Measurements from ENCODE around the gene DEFB129. TPM values are rescaled to one million over a fixed set of nuclear protein-coding genes. Genes with fewer than 3 reads are reported as not detected.

Gene DEFB129
- total and polyA plus RNA-seq, 10 of the 15 experiments (the other 5 are each of a cell fraction or from before 2014, with no cell fraction given) = not detected

DNA sequence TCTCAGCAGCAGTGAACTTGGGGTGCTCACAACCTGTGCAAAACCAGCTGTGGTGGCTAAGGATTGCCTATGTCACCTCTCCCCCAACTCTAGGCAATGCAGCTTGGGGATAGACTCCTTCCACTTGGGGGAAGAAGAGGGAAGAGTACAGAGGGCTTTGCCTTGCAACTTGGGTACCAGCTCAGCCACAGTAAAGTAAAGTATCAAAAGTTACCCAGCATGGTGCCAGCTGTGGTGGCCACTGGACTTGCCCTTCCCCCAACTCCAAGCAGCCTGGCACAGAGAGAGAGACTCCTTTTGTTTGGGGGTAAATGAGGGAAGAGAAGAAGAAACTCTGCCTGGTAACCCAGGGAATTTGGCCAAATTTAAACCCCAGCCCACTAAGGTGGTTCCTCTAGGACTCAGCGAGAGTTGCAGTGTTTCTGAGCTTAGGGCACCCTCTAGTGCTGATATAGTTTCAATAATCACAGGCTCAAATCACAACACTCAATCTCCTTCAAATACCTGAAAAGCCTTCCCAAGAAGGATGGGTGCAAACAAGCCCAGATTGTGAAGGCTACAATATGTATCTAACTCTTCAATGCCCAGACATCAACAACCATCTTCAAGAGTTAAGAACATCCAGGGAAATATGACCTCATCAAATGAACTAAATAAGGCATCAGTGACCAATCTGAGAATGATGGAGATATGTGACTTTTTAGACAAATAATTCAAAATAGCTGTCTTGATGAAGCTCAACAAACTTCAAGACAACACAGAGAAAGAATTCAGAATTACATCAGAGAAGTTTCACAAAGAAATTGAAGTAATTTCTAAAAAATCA, 7.6 kb upstream of the DEFB129 start:
- ATAC-seq (peak; percentile 65), DNase-seq (ENCODE audit: low read depth, low spot score) (no peak), FAIRE-seq (peak; percentile 56)
- TF ChIP-seq RAD21 (IDR thresholded peaks at IDR 0.05; ENCODE audit: insufficient read depth, low read depth, low read length) = peak; percentile 55
- TF ChIP-seq NFXL1 (IDR thresholded peaks at IDR 0.05; ENCODE audit: borderline replicate concordance) = no peak
- no peak for TF ChIP-seq POU2F2 (IDR thresholded peaks at IDR 0.05; ENCODE audit: borderline replicate concordance, low read depth, low read length)
- peak; percentile 21; the same call in 1 of the 2 replicates for TF ChIP-seq SMC3 (IDR thresholded peaks at IDR 0.05; ENCODE audit: borderline replicate concordance, low read length)
- TF ChIP-seq, protein P1, sequence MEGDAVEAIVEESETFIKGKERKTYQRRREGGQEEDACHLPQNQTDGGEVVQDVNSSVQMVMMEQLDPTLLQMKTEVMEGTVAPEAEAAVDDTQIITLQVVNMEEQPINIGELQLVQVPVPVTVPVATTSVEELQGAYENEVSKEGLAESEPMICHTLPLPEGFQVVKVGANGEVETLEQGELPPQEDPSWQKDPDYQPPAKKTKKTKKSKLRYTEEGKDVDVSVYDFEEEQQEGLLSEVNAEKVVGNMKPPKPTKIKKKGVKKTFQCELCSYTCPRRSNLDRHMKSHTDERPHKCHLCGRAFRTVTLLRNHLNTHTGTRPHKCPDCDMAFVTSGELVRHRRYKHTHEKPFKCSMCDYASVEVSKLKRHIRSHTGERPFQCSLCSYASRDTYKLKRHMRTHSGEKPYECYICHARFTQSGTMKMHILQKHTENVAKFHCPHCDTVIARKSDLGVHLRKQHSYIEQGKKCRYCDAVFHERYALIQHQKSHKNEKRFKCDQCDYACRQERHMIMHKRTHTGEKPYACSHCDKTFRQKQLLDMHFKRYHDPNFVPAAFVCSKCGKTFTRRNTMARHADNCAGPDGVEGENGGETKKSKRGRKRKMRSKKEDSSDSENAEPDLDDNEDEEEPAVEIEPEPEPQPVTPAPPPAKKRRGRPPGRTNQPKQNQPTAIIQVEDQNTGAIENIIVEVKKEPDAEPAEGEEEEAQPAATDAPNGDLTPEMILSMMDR (IDR thresholded peaks at IDR 0.05 in 2 of 3, conservative IDR thresholded peaks at IDR 0.05 in 1 of 3; ENCODE audit: control insufficient read depth in 2 of 3, extremely low read depth in 1 of 3, insufficient read depth in 1 of 3, low read depth in 3 of 3, low read length in 3 of 3) = peak; percentile 26 to 34 (median 29); a peak in 4 of 6 replicates
- H3K4me1 ChIP-seq (ENCODE audit: control insufficient read depth, insufficient read depth, low read length) = no peaks in the 10 kb centered on the region
- H3K36me3 ChIP-seq (ENCODE audit: control insufficient read depth in 2 of 2, insufficient read depth in 2 of 2, low read length in 1 of 2) = no peaks in the 10 kb centered on the region
- no peak overlapping the region for H3K4me3 ChIP-seq
- no peak overlapping the region for H3K27ac ChIP-seq (ENCODE audit: control insufficient read depth, insufficient read depth)
- RAD21 ChIA-PET (ENCODE audit: unreplicated experiment) = interaction anchor here (0.8 kb wide), 1 partner anchor 45 kb away, joined by 3 read pairs; no protein-coding TSS in a partner anchor
- POLR2A ChIA-PET = no interaction called here
- CTCF ChIA-PET = interaction anchor here (1.0 to 1.4 kb wide), 6 partner anchors 11 to 115 kb away, joined by 3 to 7 read pairs (median 4); no protein-coding TSS in a partner anchor
- H2AFZ ChIP-seq (ENCODE audit: control insufficient read depth, low read depth, low read length) = no peak overlapping the region
- H3K79me2 ChIP-seq (ENCODE audit: control insufficient read depth, insufficient read depth, low read length) = no peaks in the 10 kb centered on the region
- no peak overlapping the region for H3K9ac ChIP-seq (ENCODE audit: control insufficient read depth, insufficient read depth, low read length)
- 0% methylated on average over 1 of the region's 1 CpG for WGBS (ENCODE audit: insufficient coverage, insufficient replicate concordance, low lambda C conversion rate, missing lambda C conversion rate)
- no peak overlapping the region for H3K4me2 ChIP-seq (ENCODE audit: control insufficient read depth, insufficient read depth)
- H4K20me1 ChIP-seq (ENCODE audit: control insufficient read depth, insufficient read depth) = no peaks in the 10 kb centered on the region
- SMC1A ChIA-PET (ENCODE audit: uncharacterized antibody, unreplicated experiment) = interaction anchor here (0.5 kb wide), 1 partner anchor 123 kb away, joined by 3 read pairs; no protein-coding TSS in a partner anchor
- H3K9me3 ChIP-seq (replicated peaks; ENCODE audit: control insufficient read depth, insufficient read depth, low read length) = no peaks in the 10 kb centered on the region
- in situ Hi-C loops (cut with MboI) = no loop called here
- H3K27me3 ChIP-seq (replicated peaks in 1 of 2; ENCODE audit: control insufficient read depth in 2 of 2, insufficient read depth in 2 of 2, low read length in 1 of 2) = no peaks in the 10 kb centered on the region
- no TSS peak for BruUV-seq (replicated peaks)
- intact Hi-C loops (cut with micrococcal nuclease; ENCODE audit: unreplicated experiment) = no loop called here

All from GM12878 (cell line).